GM10266 (cell line): ENCODE results near the gene CDC5L.
A peak's percentile ranks its signal among the peaks of the same experiment; 100 is the strongest.

Source experiments
- DNase-seq: peaks from one replicate; pipeline ENCODE4 v3.0.0; 2012; ENCODE audit errors: extremely low spot score
- TF ChIP-seq, protein P1 (sequence below): IDR thresholded peaks from 2 replicates; pipeline ENCODE4 v1.5.1; 2012; ENCODE audit warnings: mild to moderate bottlenecking, low read depth; ENCODE audit not compliant: control insufficient read depth, insufficient read depth; ENCODE audit errors: missing control alignments

CDC5L gene

GRCh38 chr6:44452725-44453124, 65.2 kb downstream of the CDC5L start:
- TF ChIP-seq, protein P1, sequence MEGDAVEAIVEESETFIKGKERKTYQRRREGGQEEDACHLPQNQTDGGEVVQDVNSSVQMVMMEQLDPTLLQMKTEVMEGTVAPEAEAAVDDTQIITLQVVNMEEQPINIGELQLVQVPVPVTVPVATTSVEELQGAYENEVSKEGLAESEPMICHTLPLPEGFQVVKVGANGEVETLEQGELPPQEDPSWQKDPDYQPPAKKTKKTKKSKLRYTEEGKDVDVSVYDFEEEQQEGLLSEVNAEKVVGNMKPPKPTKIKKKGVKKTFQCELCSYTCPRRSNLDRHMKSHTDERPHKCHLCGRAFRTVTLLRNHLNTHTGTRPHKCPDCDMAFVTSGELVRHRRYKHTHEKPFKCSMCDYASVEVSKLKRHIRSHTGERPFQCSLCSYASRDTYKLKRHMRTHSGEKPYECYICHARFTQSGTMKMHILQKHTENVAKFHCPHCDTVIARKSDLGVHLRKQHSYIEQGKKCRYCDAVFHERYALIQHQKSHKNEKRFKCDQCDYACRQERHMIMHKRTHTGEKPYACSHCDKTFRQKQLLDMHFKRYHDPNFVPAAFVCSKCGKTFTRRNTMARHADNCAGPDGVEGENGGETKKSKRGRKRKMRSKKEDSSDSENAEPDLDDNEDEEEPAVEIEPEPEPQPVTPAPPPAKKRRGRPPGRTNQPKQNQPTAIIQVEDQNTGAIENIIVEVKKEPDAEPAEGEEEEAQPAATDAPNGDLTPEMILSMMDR: no peak
- no peak for DNase-seq

GRCh38 chr6:44453146-44453545, 65.6 kb downstream of the CDC5L start:
- DNase-seq: no peak
- TF ChIP-seq, protein P1: no peak

DNA sequence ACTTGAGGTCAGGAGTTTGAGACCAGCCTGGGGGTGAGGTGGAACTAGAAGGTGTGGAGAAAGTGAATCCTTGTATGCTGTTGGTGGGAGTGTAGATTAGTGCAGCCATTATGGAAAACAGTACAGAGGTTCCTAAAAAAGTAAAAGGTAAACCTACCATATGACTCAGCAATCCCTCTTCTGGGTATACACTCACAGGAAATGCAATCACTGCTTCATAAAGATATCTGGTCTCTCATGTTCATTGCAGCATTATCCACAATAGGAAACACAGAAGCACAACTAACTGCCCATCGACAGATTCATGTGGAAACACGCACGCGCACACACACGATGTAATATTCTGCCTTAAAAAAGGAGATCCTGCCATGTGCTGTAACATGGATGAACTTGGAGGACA, 66.7 kb downstream of the CDC5L start:
- no peak for DNase-seq
- TF ChIP-seq, protein P1: no peak

DNA sequence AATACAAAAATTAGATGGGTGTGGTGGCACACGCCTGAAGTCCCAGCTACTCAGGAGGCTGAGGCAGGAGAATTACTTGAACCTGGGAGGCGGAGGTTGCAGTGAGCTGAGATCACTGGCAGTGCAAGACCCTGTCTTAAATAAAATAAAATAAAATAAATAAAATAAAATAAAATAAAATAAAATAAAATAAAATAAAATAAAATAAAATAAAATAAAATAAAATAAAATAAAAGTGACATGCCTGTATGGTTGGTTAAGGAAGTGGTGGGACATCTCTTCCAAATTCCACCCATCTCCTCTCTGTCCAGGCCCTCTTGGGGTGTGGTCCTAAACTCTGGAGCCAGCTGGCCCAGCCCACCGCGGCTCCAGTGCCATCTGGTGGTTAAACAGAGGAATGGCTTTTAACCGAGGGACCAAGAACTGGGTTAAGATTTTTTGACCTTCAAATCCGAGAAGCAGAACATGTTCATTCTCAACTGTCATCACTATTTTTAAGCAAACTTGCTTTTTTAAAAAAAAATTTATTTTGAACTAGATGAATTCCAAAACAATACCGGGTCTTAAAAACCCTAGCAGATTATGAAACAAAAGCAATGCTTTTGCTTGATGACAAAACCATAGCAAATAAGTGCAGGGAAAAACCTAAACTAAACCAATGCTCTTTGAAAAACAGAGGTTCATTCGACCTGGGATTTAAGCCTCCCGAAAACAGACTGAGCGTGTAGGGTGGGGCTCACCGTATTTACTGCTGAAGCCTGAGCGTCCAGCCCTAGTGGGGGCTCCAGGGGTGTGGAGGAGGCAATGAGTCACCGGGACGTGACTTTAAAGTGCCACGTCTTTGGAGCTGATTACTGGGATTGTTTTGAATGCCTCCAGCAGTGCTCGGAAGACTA, 68.8 kb downstream of the CDC5L start:
- TF ChIP-seq, protein P1: peak; percentile 72
- peak; percentile 67 for DNase-seq

DNA sequence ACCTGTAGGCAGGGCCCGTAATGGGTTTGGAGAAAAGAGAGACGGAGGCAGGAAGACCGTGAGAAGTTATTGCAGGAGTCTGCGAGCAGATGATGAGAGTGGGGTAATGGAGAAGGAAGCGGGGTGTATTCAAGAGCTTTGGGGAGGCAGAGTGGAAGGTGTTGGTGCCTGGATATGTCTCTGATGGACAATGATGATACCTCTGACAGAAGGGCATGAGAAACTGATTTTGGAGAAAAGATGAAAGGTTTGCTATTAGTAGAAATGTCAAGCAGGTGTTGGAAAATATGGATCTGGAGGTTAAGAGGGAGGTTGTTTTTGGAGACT, 69.4 kb downstream of the CDC5L start:
- DNase-seq: no peak
- TF ChIP-seq, protein P1: no peak

DNA sequence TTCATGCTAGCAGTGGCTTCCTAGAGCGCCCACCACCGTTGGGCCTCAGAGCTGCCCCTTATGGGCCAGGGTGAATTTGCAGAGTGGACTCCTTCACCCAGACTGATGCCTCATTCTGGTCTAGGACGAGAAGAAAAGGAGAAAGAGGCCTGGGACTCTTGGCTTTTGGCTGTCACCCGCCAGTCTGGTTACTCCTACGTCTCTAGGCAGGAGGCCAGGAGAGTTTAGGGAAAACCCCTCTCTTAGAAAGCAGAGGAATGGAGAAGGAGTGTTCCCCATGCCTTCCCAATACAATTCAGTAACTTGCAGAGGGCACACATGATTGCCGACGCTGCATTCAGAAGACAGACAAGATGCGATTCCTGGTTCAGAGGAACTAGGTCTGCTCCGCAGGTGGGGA, 70.1 kb downstream of the CDC5L start:
- TF ChIP-seq, protein P1: no peak
- no peak for DNase-seq

- TF ChIP-seq, protein P1: no peak
- DNase-seq: no peak
Observed at GRCh38 chr6:44458551-44458950, 71.0 kb downstream of the CDC5L start.
